ENCODE results near the gene CKB.

Gene CKB

DNA sequence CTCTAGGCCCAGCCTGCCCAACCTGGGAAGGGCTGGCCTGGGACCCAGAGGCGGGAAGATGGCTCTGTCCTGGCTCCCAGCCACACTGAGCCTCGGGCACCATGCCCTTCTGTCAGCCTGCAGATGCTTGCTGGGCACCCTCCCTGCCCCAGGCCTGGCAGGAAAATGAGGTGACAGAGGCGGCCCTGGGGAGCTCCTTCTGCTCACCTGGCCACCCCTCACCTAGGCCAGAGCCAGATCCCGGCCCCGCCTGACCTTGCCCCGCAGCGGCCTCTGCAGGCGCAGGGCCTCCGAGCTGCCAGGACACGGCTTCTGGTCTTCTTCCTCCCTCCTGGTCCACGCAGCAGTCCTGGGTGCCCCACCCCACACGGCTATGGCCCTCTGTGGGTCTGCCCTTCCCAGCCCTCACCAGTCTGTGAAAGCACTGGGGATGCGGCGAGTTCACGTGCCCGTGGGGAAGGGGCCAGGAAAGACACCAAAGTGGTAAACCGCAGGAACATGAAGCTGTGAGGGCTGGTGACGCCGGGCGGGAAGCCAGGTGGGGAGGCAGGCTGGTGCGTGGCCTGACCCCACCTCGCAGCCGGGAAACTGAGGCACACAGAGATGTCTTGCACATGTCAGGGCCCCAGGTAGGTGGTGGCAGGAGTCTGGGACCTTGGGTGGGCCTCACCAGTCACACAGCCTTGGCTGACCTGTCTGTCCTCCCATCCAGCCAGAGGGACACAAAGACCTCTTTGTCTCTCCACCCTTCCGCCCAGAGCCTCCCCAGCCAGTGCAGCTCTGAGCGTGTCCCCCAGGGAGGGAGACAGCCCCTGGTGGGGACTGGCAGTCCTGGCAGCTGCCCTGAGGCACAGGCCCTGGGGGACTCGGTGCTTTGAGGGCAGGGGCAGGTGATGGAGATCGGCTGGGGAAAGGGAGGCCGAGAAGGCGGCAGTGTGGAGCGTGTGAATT lies 27.0 kb upstream of the CKB start:
- no peak for DNase-seq

- no peak for DNase-seq
These were observed 26.1 kb upstream of the CKB start for GRCh38 chr14:103548463-103549351.

DNA sequence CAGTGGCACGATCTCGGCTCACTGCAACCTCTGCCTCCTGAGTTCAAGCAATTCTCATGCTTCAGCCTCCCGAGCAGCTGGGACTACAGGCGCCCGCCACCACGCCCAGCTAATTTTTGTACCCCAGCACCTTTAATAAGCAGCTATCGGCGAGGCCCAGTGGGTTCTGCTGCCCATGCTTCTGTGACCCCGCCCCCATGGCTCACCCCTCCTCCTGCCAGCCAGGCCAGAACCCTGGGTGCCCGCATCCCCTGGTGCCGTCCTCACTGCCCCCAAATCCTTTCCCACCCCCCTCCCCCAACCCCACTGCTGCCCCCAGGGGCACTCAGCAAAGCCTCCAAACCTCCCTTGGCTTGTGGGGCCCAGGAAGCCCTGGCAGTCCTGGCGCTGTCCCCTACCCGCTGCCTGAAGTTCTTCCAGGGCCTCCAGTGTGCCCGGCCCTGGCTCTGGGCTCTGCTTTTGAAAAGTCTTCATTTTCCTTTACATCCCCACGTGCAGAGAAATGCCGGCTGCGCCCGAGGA lies 25.4 kb upstream of the CKB start:
- DNase-seq = no peak

DNA sequence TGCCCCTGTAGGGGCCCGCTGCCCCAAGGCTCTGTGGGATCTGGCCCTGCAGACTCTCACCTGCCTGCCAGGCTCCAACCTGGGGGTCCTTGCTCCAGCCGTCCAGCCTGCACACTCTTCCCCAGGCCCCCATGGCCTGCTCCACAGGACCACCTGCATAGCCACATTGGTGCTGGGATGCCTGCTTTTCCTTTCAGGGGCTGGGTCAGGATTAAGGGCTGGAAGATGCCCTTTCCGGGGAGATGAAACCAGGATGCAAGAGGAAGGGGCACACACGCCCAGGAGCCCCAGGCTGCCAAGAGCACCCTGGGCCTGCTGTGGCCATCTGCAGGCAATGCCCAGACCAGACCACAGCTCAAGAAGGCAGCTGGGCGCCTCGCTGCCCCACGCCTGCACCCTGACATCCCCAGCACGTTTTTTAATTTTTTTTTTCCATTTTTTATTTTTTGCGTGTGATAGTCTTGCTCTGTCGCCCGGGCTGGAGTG lies 24.9 kb upstream of the CKB start:
- DNase-seq = no peak

GRCh38 chr14:103546652-103547454 lies 24.2 kb upstream of the CKB start:
- peak; percentile 71 for DNase-seq

DNA sequence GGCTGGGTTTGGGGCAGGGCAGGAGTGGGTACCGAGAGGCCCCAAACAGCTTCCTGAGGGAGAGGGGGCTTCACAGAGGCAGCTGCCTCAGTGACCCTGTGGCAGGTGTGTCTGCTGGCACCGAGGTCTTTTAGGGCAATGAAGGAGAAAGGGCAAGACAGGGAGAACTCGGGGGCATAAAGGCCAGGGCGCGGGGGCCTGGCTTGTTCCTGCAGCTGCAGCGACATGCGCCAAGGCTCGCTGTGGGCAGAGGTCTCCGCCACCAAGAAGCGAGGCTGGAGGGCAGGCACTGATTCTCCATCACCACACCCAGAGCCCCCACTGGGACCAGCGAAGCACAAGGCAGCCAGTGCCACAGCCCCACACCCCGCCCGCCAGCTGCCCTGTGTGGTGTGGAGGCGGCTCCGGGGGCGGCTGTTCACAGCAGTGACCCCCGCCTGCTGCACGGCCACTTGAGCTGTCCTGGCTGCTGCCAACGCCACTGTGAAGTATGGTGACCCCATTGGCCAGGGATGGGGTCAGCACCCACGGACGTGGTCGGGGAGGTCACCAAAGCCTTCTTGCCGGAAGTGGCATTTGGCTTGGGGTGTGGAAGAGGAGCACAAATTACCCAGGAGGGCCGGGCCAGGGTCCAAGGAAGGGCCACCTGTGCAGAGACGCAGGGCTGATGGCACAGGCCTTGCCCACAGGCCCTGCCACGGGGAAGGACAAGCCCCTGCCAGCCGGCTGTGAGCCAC lies 23.5 kb upstream of the CKB start:
- DNase-seq = no peak

GRCh38 chr14:103545219-103545914 lies 22.7 kb upstream of the CKB start:
- no peak for DNase-seq

DNA sequence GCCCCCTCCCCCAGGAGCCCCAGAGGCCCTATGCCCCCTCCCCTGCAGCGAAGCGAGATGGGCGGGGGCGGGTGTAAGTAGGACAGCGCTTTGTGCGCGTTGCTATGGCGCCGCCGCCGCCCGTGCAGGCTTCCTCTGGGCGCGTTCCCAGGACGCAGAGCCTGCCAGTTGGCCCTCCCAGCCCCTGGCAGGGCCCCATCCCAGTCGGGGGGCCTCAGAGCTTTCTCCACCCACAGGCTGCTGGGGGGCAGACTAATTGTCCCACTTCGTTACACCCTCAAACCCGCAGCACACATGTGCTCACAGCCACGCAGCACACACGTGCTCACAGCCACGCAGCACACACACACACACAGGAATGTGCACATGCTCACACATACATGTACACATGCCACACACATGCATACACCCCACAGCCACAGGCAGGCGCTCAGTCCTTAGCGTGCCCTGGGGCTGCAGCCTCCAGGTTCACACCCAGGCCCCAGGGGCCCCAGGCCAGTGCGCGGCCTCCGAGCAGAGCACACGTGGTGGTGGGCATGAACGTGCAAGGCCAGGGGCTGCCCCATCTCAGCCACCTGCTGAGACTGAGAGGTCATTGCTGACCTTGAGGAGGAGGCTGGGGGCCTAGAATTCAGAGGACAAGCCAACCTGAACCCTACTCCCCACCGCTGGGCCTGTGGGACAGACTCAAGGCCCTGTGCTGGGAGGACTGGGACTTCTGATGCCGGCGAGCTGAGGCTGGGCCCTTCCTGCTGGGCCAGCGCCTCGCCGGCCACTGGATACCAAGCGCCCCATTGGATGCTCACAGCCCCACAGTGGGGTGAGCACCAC lies 22.0 kb upstream of the CKB start:
- no peak for DNase-seq

- DNase-seq = no peak
These were observed 21.2 kb upstream of the CKB start for GRCh38 chr14:103543721-103544387.

DNA sequence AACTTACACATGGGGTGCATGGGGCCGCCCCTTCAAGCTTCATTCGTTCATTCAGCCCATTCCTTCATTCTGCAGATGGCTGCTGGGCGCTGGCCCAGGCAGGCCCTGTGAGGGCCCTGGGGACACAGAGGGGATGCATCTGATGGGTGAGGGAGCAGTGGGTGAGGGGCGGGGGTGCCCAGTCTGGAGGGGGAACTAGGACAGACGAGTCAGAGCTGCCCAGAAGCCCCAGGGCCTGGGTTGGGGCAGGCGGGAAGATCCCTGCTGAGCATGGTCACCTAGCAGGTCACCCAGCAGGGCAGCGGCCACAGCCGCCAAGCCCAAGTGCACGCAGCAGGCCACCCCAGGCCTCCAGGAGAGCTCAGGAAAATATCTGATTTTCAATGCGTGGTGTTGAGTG lies 20.5 kb upstream of the CKB start:
- no peak for DNase-seq

- no peak for DNase-seq
These were observed 20.0 kb upstream of the CKB start for GRCh38 chr14:103542605-103543088.

- no peak for DNase-seq
These were observed 19.3 kb upstream of the CKB start for GRCh38 chr14:103541709-103542604.

DNA sequence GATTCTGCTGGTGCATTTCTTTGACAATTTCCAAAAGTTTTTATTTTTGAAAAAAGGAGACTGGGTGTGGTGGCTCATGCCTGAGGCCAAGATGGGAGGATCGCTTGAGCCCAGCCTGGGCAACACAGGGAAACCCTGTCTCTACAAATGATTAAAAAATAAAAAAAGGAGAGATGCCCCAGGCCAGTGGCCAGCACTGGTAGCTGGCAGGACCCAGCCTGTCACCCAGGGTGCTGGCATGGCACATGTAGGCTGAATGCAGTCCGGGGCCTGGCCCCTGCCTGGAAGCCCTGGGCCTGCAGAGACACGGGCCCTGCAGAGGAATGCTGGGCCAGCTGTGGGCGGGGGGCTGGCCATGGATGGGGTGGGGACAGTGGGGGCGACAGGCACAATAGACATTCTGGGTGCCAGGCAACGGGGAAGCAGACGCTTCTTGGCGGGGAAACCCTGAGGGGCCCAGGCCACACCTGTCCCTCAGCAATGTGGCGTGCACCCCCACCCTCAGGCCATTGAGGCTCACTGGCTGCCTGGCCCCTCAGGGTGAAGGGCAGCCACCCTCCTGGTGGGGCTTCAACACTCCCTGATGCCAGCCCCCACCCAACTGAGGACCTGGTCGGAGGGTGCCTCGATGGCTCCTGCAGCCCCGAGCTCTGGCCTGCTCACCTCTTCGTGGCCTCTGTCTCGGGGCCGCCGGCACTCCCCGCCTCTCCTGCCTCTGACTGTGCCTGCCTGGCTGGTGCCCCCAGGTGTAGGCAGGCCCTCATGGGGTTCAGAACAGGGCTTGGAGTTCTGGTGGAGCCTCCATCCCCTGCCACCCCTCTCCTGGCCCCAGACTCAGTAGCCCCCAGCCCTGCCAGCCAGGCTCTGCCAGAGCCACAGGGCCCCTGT lies 18.4 kb upstream of the CKB start:
- DNase-seq = no peak

DNA sequence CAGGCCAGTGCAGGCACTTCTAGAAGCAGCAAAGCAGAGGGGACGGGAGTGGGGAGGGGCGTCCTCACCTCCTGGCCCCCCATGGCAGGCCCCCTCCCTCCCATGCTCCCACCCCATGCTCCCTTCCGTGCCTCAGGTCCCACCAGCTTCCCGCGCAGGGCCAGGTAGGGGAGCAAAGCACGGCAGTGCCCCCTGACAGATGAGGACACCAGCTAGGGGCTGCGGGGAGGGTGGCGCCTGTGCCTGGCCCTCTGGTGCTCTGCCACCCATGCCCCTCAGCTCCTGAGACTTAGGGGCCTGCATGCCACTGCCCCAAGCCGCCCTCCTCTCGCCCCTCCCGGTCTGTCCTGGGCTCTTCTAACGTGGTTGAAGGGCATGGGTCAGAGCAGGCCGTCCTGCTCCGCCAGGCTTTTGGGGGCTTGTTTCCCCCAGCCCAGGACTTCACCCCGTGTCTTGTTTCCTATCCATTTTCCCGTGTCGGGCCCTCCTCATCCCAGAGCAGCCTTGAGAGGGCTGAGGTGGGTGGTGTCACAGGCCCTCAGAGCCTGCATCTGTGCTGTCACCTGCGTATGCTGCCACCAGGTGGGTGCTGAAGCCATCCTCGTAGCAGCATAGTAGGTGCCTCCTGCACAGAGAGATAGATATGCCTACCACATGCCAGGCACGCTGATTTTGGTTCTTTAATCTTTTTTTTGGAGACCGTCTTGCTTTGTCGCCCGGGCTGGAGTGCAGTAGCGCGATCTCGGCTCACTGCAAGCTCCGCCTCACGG lies 16.6 kb upstream of the CKB start:
- no peak for DNase-seq

DNA sequence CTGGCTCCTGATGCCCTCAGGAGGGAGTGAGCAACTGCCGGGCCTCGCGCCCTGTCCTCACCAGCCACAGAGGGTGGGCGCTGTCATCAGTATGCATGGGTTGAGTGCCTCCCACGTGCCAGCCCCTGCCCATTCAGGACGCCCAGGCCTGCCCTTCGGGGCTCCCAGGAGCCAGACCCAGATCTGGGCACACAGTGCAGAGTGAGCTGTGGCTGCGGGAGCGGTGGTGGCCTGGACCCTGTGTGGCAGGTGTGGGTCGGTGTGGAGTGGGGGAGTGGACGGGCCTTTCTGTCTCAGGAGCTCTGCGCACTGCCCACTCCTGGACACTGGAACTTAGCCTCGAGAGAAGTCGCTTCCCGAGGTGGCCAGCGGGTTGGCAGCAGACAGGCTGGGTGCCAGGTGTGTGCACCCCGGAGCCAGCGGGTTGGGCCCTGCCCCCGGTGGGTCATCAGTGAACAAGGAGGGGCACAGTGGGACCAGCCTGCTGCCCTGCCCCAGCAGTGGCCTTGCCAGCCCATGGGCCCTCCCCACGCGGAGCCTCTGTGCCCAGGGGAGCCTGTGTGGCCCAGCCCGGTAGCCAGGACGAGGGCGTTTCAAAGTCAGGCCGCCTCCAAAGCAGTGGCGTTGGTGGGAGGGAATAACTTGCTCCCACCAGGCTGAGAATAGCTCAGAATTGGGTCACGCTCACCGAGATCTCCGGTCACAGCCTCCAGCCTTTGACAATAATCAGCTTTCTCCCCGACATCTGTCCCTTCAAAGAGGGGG lies 15.8 kb upstream of the CKB start:
- DNase-seq = no peak
